H1 (cell line): Measurements from ENCODE around the gene SF3B1. TPM values are rescaled to one million over a fixed set of nuclear protein-coding genes. Genes with fewer than 3 reads are reported as not detected.

Experiments used
- CTCF ChIA-PET: fragments of 300-600 bp; sonication (Branson Sonifier 250); formaldehyde crosslinking; loops from one replicate; lab custom pipeline; 2021; ENCODE audit not compliant: partially characterized antibody; lab: Charles Lee
- POLR2A ChIA-PET: fragments of 300-600 bp; sonication (Branson Sonifier 250); formaldehyde crosslinking; loops from one replicate; lab custom pipeline; 2021; ENCODE audit warnings: inconsistent platforms; ENCODE audit not compliant: partially characterized antibody; lab: Charles Lee
- DNase-seq, 2 experiments: peaks; one replicate each; pipeline versions ENCODE4 v3.0.0 to v3.0.0-alpha.2; 2010 to 2022; ENCODE audit warnings: low spot score in 2 of 2, low read depth in 1 of 2, mixed read lengths in 1 of 2
- FAIRE-seq: peaks from 2 replicates; lab custom pipeline; 2011; peaks lifted over from hg19 to GRCh38; lab: Jason Lieb, UNC
- H2AFZ ChIP-seq: 2 replicates; pipeline ENCODE4 v1.8.1; 2012; ENCODE audit warnings: low read length, inconsistent platforms
- H2AK5ac ChIP-seq: 2 replicates; pipeline ENCODE4 v1.6.1; 2013; ENCODE audit warnings: low read depth, low read length
- H2BK120ac ChIP-seq: replicated peaks from 2 replicates; pipeline ENCODE3; 2013; ENCODE audit warnings: low read depth, low read length, inconsistent platforms
- H2BK12ac ChIP-seq: 2 replicates; pipeline ENCODE4 v1.6.1; 2013; ENCODE audit warnings: low read depth, low read length
- H2BK15ac ChIP-seq: 2 replicates; pipeline ENCODE4 v1.6.1; 2013; ENCODE audit warnings: low read length
- H2BK20ac ChIP-seq: 2 replicates; pipeline ENCODE4 v1.6.1; 2013; ENCODE audit warnings: low read length
- H2BK5ac ChIP-seq: 2 replicates; pipeline ENCODE4 v1.6.1; 2013; ENCODE audit warnings: low read depth, low read length
- H3K14ac ChIP-seq: 2 replicates; pipeline ENCODE4 v1.6.1; 2013; ENCODE audit warnings: inconsistent platforms; ENCODE audit not compliant: insufficient read length
- H3K18ac ChIP-seq: 2 replicates; pipeline ENCODE4 v1.6.1; 2013; ENCODE audit warnings: low read length; ENCODE audit errors: extremely low read depth
- H3K23ac ChIP-seq: 2 replicates; pipeline ENCODE4 v1.6.1; 2013; ENCODE audit warnings: inconsistent platforms; ENCODE audit not compliant: insufficient read length
- H3K23me2 ChIP-seq: 2 replicates; pipeline ENCODE4 v1.6.1; 2013; ENCODE audit warnings: low read depth, low read length
- H3K27ac ChIP-seq: 2 replicates; pipeline ENCODE4 v1.6.1; 2011; ENCODE audit warnings: low read depth, low read length, inconsistent platforms
- H3K27me3 ChIP-seq, 4 experiments: replicated peaks in 1 of 4; 1 replicate in 1 of 4; 2 replicates in 3 of 4; pipeline versions ENCODE4 v1.6.1 to v1.8.1; 2011 to 2013; ENCODE audit warnings: low read length in 3 of 4, mild to moderate bottlenecking in 3 of 4, inconsistent platforms in 2 of 4, mixed read lengths in 2 of 4, moderate library complexity in 1 of 4; ENCODE audit not compliant: control insufficient read depth in 3 of 4, insufficient read depth in 3 of 4; ENCODE audit errors: extremely low read depth in 1 of 4
- H3K36me3 ChIP-seq, 4 experiments: 2 replicates each; pipeline versions ENCODE4 v1.6.1 to v1.8.1; 2011 to 2013; ENCODE audit warnings: mild to moderate bottlenecking in 4 of 4, low read length in 3 of 4, moderate library complexity in 2 of 4, control low read depth in 1 of 4, inconsistent platforms in 1 of 4; ENCODE audit not compliant: insufficient read depth in 4 of 4, control insufficient read depth in 2 of 4
- H3K4ac ChIP-seq: replicated peaks from 2 replicates; pipeline ENCODE3; 2013; ENCODE audit warnings: low read length, low read depth, mixed read lengths, inconsistent platforms; ENCODE audit not compliant: insufficient read length
- H3K4me1 ChIP-seq, 4 experiments: replicated peaks in 1 of 4; 1 replicate in 1 of 4; 2 replicates in 3 of 4; pipeline versions ENCODE4 v1.6.1 to v1.8.1; 2011 to 2013; ENCODE audit warnings: low read length in 3 of 4, inconsistent platforms in 2 of 4, mixed read lengths in 1 of 4; ENCODE audit not compliant: insufficient read depth in 4 of 4, control insufficient read depth in 3 of 4
- H3K4me2 ChIP-seq, 2 experiments: 2 replicates each; pipeline versions ENCODE4 v1.6.1 to v1.8.1; 2011 to 2013; ENCODE audit warnings: low read depth in 2 of 2, low read length in 2 of 2, control low read depth in 1 of 2, inconsistent platforms in 1 of 2, mild to moderate bottlenecking in 1 of 2; ENCODE audit not compliant: insufficient read depth in 1 of 2
- H3K4me3 ChIP-seq, 4 experiments: fragments of 200-600, 300-600 bp in 1 of 4; sonication (generic), shearing (Covaris generic), sonication (Bioruptor Twin) in 1 of 4; 2 replicates each; pipeline versions ENCODE4 v1.5.1 to v1.8.1; 2011 to 2016; ENCODE audit warnings: low read length in 4 of 4, low read depth in 3 of 4, control low read depth in 2 of 4, inconsistent platforms in 2 of 4, mild to moderate bottlenecking in 2 of 4, mixed read lengths in 1 of 4, moderate library complexity in 1 of 4; ENCODE audit not compliant: insufficient read depth in 2 of 4; ENCODE audit errors: extremely low read depth in 1 of 4
- H3K56ac ChIP-seq: replicated peaks from 2 replicates; pipeline ENCODE3; 2013; ENCODE audit warnings: low read depth, mild to moderate bottlenecking, mixed read lengths, low read length, inconsistent platforms; ENCODE audit not compliant: insufficient read length
- H3K79me1 ChIP-seq: 2 replicates; pipeline ENCODE4 v1.6.1; 2013; ENCODE audit warnings: low read depth, low read length, control low read depth
- H3K79me2 ChIP-seq, 2 experiments: 2 replicates each; pipeline versions ENCODE4 v1.6.1 to v1.8.1; 2012 to 2013; ENCODE audit warnings: low read length in 2 of 2, mild to moderate bottlenecking in 2 of 2, inconsistent platforms in 1 of 2; ENCODE audit not compliant: insufficient read depth in 2 of 2, control insufficient read depth in 1 of 2
- H3K9ac ChIP-seq, 4 experiments: replicated peaks in 1 of 4; 1 replicate in 1 of 4; 2 replicates in 3 of 4; pipeline versions ENCODE4 v1.6.1 to v1.8.1; 2011 to 2013; ENCODE audit warnings: low read depth in 3 of 4, low read length in 3 of 4, control low read depth in 2 of 4, mild to moderate bottlenecking in 2 of 4, moderate library complexity in 2 of 4, inconsistent platforms in 1 of 4; ENCODE audit errors: extremely low read depth in 1 of 4
- H3K9me3 ChIP-seq, 2 experiments: 2 replicates each; pipeline versions ENCODE4 v1.6.1 to v1.8.1; 2012 to 2013; ENCODE audit warnings: mild to moderate bottlenecking in 2 of 2, moderate library complexity in 2 of 2, control low read depth in 1 of 2, inconsistent platforms in 1 of 2, low read depth in 1 of 2, low read length in 1 of 2, mixed read lengths in 1 of 2; ENCODE audit not compliant: insufficient read depth in 2 of 2
- H4K20me1 ChIP-seq, 2 experiments: replicated peaks in 1 of 2; 2 replicates each; pipeline versions ENCODE3 to v1.8.1; 2011 to 2013; ENCODE audit warnings: inconsistent platforms in 2 of 2, low read length in 2 of 2, mild to moderate bottlenecking in 1 of 2; ENCODE audit not compliant: insufficient read depth in 2 of 2, control insufficient read depth in 1 of 2
- H4K5ac ChIP-seq: 2 replicates; pipeline ENCODE4 v1.6.1; 2013; ENCODE audit warnings: low read length, low read depth, mixed read lengths, inconsistent platforms; ENCODE audit not compliant: insufficient read length
- H4K8ac ChIP-seq: 2 replicates; pipeline ENCODE4 v1.8.0; 2013; ENCODE audit warnings: mild to moderate bottlenecking, moderate library complexity, low read length, inconsistent platforms; ENCODE audit not compliant: insufficient read depth; ENCODE audit errors: extremely low read depth
- H4K91ac ChIP-seq: replicated peaks from 2 replicates; pipeline ENCODE3; 2013; ENCODE audit warnings: low read length, mixed read lengths, inconsistent platforms; ENCODE audit not compliant: insufficient read length
- BCL11A ChIP-seq, 2 experiments: IDR thresholded peaks; one replicate each; pipeline ENCODE4 v1.6.1; 2011; ENCODE audit warnings: low read depth in 2 of 2, low read length in 2 of 2, mild to moderate bottlenecking in 2 of 2
- EZH2 ChIP-seq: fragments of 200-600 bp; sonication (generic); IDR thresholded peaks from 2 replicates; pipeline ENCODE4 v1.7.1; 2012; ENCODE audit warnings: low read depth, mild to moderate bottlenecking, moderate library complexity, low read length, inconsistent platforms; ENCODE audit not compliant: severe bottlenecking
- GABPA ChIP-seq: IDR thresholded peaks from 2 replicates; pipeline ENCODE4 v1.6.1; 2011; ENCODE audit warnings: mild to moderate bottlenecking, low read length, moderate library complexity, borderline replicate concordance; ENCODE audit not compliant: insufficient read depth
- JUN ChIP-seq: IDR thresholded peaks from 2 replicates; pipeline ENCODE4 v1.6.1; 2011; ENCODE audit warnings: low read depth, mild to moderate bottlenecking, improper control_type of control experiment, low read length
- KDM1A ChIP-seq: fragments of 200-600, 300-600 bp; sonication (generic); IDR thresholded peaks from 2 replicates; pipeline ENCODE4 v1.7.1; 2016; ENCODE audit warnings: mild to moderate bottlenecking, low read length, borderline replicate concordance
- KDM5A ChIP-seq: fragments of 200-600 bp; IDR thresholded peaks from 2 replicates; pipeline ENCODE4 v1.7.1; 2012; ENCODE audit warnings: mild to moderate bottlenecking, low read length, inconsistent platforms, mixed read lengths
- RFX5 ChIP-seq: IDR thresholded peaks from 2 replicates; pipeline ENCODE4 v1.6.1; 2011; ENCODE audit warnings: low read depth, low read length, improper control_type of control experiment, borderline replicate concordance
- SP2 ChIP-seq: IDR thresholded peaks from 2 replicates; pipeline ENCODE4 v1.6.1; 2012; ENCODE audit warnings: mild to moderate bottlenecking, low read length, inconsistent platforms
- USF2 ChIP-seq: IDR thresholded peaks from 2 replicates; pipeline ENCODE4 v1.6.1; 2011; ENCODE audit warnings: low read length, improper control_type of control experiment
- WGBS, 2 experiments: shearing (Covaris generic) in 1 of 2; methylation state at CpG; one replicate each; pipeline versions ENCODE4 v1.1.6 to v1.1.7; 2013 to 2015; ENCODE audit warnings: low lambda C conversion rate in 2 of 2, mixed read lengths in 2 of 2, inconsistent platforms in 1 of 2, low coverage in 1 of 2, missing lambda C conversion rate in 1 of 2; ENCODE audit not compliant: insufficient replicate concordance in 2 of 2, insufficient coverage in 1 of 2, insufficient read length in 1 of 2; ENCODE audit errors: extremely low coverage in 1 of 2, missing lambda C conversion rate in 1 of 2; 5-methylcytosine and 5-hydroxymethylcytosine counted together
- polyA plus RNA-seq, 7 experiments: library from polyadenylated mRNA; depleted of rRNA in 3 of 7; stranded (reverse) in 5 of 7; unstranded in 2 of 7; fragments of >200 nt in 5 of 7; fragments of 200-250 nt in 2 of 7; gene quantifications; 1 replicate in 5 of 7; 2 replicates in 1 of 7; 4 replicates in 1 of 7; pipeline versions ENCODE4 v1.2.1 to v1.2.3, GENCODE V29; 2011 to 2013; ENCODE audit warnings: missing spikeins in 2 of 7, mixed read lengths in 2 of 7
- total RNA-seq: library from RNA; stranded (reverse); fragmentation: NEBNext Ultra II Directional; extraction: Animal tissue kit (Norgen Biotek cat#: 25700); gene quantifications from 2 replicates; pipeline ENCODE4 v1.2.1, GENCODE V29; 2021
- TF ChIP-seq, protein P1 (sequence below), 3 experiments: IDR thresholded peaks; 1 replicate in 2 of 3; 2 replicates in 1 of 3; pipeline versions ENCODE4 v1.5.1 to v1.6.1; 2011; ENCODE audit warnings: low read length in 3 of 3, mild to moderate bottlenecking in 3 of 3, inconsistent platforms in 2 of 3, low read depth in 1 of 3, moderate library complexity in 1 of 3; ENCODE audit not compliant: insufficient read depth in 1 of 3; ENCODE audit errors: control extremely low read depth in 1 of 3

The SF3B1 gene
- total and polyA plus RNA-seq, 2 of the 8 experiments (the other 6 are each of a cell fraction or from before 2014, with no cell fraction given) = 320 to 403 TPM

DNA sequence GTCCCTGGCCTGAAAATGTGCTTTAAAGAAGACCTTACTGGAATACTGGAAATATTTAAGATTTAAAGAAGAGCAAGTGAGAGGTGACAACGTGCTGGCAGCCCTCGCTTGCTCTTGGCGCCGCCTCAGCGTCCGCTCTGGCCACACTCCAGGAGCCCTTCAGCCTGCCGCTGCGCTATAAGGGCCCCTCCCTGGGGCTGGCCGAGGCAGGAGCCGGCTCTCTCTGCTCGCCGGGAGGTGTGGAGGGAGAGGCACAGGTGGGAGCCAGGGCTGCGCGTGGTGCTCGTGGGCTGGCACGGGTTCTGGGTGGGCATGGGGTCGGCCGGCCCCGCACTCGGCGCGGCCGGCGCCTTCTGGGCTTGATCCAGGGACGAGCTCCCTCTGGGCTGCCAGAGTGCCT, 15.6 kb upstream of the SF3B1 start:
- H2BK20ac ChIP-seq = no peak overlapping the region
- H2BK5ac ChIP-seq = no peak overlapping the region
- no peaks in the 10 kb centered on the region for H3K36me3 ChIP-seq
- H4K8ac ChIP-seq = peak overlapping the region; percentile 79
- no peak overlapping the region for H3K56ac ChIP-seq
- H3K4me1 ChIP-seq = peaks cover 0 to 5% (median 0%) of the 10 kb centered on the region in 4 experiments; a peak in 2 of 7 replicates
- peaks cover 0 to 2% of the 10 kb centered on the region in 2 experiments for H4K20me1 ChIP-seq
- no peak overlapping the region for H2BK12ac ChIP-seq
- no peak overlapping the region for H3K4ac ChIP-seq
- H3K79me2 ChIP-seq = peaks cover 9 to 15% of the 10 kb centered on the region in 2 experiments
- 91% methylated on average over 6 of the region's 25 CpGs; no CpG with 5 or more reads in 1 of the 2 experiments for WGBS, 2 experiments
- no peak overlapping the region for H3K14ac ChIP-seq
- no peak overlapping the region for H3K27ac ChIP-seq
- H4K5ac ChIP-seq = no peak overlapping the region
- H2BK120ac ChIP-seq = no peak overlapping the region
- no peaks in the 10 kb centered on the region for H3K27me3 ChIP-seq
- H3K79me1 ChIP-seq = peaks cover 2% of the 10 kb centered on the region
- ChIA-PET POLR2A (interaction anchor here (1.1 to 4.8 kb wide), 4 partner anchors 15 to 62 kb away, joined by 3 to 40 read pairs (median 13); partner anchors contain the start of genes HSPD1, HSPE1 and SF3B1), CTCF (interaction anchor here (0.5 to 2.4 kb wide), 5 partner anchors 10 to 1698 kb away, joined by 3 to 7 read pairs (median 4); no protein-coding TSS in a partner anchor)
- no peak overlapping the region for H3K9ac ChIP-seq
- H3K9me3 ChIP-seq = peaks cover 0 to 3% of the 10 kb centered on the region in 2 experiments; a peak in 1 of 4 replicates
- H3K23ac ChIP-seq = no peak overlapping the region
- FAIRE-seq = no peak
- no peak overlapping the region for H3K18ac ChIP-seq
- peaks cover 3% of the 10 kb centered on the region for H3K23me2 ChIP-seq
- H4K91ac ChIP-seq = no peak overlapping the region
- H2AK5ac ChIP-seq = no peak overlapping the region
- no peak for DNase-seq
- no peak overlapping the region for H3K4me2 ChIP-seq
- H3K4me3 ChIP-seq = no peak overlapping the region
- H2AFZ ChIP-seq = no peak overlapping the region
- no peak overlapping the region for H2BK15ac ChIP-seq
- TF ChIP-seq JUN (no peak), USF2 (no peak), KDM5A (no peak), KDM1A (no peak), SP2 (no peak), EZH2 (no peak), GABPA (no peak), RFX5 (no peak), BCL11A (IDR thresholded peaks at IDR 0.05; ENCODE audit: low read depth in 2 of 2, low read length in 2 of 2) (no peak)
- TF ChIP-seq, protein P1, sequence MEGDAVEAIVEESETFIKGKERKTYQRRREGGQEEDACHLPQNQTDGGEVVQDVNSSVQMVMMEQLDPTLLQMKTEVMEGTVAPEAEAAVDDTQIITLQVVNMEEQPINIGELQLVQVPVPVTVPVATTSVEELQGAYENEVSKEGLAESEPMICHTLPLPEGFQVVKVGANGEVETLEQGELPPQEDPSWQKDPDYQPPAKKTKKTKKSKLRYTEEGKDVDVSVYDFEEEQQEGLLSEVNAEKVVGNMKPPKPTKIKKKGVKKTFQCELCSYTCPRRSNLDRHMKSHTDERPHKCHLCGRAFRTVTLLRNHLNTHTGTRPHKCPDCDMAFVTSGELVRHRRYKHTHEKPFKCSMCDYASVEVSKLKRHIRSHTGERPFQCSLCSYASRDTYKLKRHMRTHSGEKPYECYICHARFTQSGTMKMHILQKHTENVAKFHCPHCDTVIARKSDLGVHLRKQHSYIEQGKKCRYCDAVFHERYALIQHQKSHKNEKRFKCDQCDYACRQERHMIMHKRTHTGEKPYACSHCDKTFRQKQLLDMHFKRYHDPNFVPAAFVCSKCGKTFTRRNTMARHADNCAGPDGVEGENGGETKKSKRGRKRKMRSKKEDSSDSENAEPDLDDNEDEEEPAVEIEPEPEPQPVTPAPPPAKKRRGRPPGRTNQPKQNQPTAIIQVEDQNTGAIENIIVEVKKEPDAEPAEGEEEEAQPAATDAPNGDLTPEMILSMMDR (IDR thresholded peaks at IDR 0.05; ENCODE audit: control extremely low read depth in 1 of 3, insufficient read depth in 1 of 3, low read depth in 1 of 3, low read length in 3 of 3) = no peak
